Mesenchymal stem cell (in vitro differentiated cells and primary cell): ENCODE results near the gene EVI5L. TPM values are rescaled to one million over a fixed set of nuclear protein-coding genes. Genes with fewer than 3 reads are reported as not detected.

Source experiments
- DNase-seq: peaks from one replicate; pipeline ENCODE4 v3.0.0-alpha.2; 2013
- H2AFZ ChIP-seq: one replicate; pipeline ENCODE4 v1.6.1; 2013; ENCODE audit warnings: low read depth, mild to moderate bottlenecking, control low read depth, inconsistent platforms, low read length, moderate library complexity
- H2AK5ac ChIP-seq: 2 replicates; pipeline ENCODE4 v1.6.1; 2013; ENCODE audit warnings: low read length, moderate library complexity, mild to moderate bottlenecking, inconsistent platforms; ENCODE audit not compliant: severe bottlenecking
- H2BK120ac ChIP-seq: one replicate; pipeline ENCODE4 v1.6.1; 2013; ENCODE audit warnings: low read depth, mild to moderate bottlenecking, inconsistent platforms, low read length, moderate library complexity
- H2BK12ac ChIP-seq, 2 experiments: one replicate each; pipeline ENCODE4 v1.6.1; 2013; ENCODE audit warnings: inconsistent platforms in 2 of 2, low read length in 2 of 2, mild to moderate bottlenecking in 2 of 2, moderate library complexity in 2 of 2, control low read depth in 1 of 2
- H2BK15ac ChIP-seq: one replicate; pipeline ENCODE4 v1.6.1; 2013; ENCODE audit warnings: mild to moderate bottlenecking, low read depth, inconsistent platforms; ENCODE audit not compliant: poor library complexity, severe bottlenecking
- H2BK5ac ChIP-seq: 2 replicates; pipeline ENCODE4 v1.6.1; 2013; ENCODE audit warnings: low read depth, mild to moderate bottlenecking, low read length, control low read depth, inconsistent platforms; ENCODE audit not compliant: poor library complexity, severe bottlenecking
- H3K14ac ChIP-seq, 2 experiments: one replicate each; pipeline ENCODE4 v1.6.1; 2013; ENCODE audit warnings: inconsistent platforms in 2 of 2, low read length in 2 of 2, control low read depth in 1 of 2, mild to moderate bottlenecking in 1 of 2, moderate library complexity in 1 of 2
- H3K18ac ChIP-seq, 2 experiments: one replicate each; pipeline ENCODE4 v1.6.1; 2013; ENCODE audit warnings: inconsistent platforms in 2 of 2, low read length in 2 of 2, control low read depth in 1 of 2, low read depth in 1 of 2, mild to moderate bottlenecking in 1 of 2
- H3K23ac ChIP-seq, 2 experiments: one replicate each; pipeline ENCODE4 v1.6.1; 2013; ENCODE audit warnings: inconsistent platforms in 2 of 2, low read length in 2 of 2, mild to moderate bottlenecking in 2 of 2, moderate library complexity in 2 of 2, control low read depth in 1 of 2
- H3K27ac ChIP-seq: 2 replicates; pipeline ENCODE4 v1.5.1; 2013; ENCODE audit warnings: mild to moderate bottlenecking, moderate library complexity, low read length, control low read depth, inconsistent platforms; ENCODE audit not compliant: poor library complexity, severe bottlenecking
- H3K27me3 ChIP-seq, 2 experiments: 2 replicates each; pipeline versions ENCODE4 v1.6.1 to v1.7.0; 2013; ENCODE audit warnings: low read length in 2 of 2, mild to moderate bottlenecking in 2 of 2, moderate library complexity in 2 of 2, control low read depth in 1 of 2, inconsistent platforms in 1 of 2; ENCODE audit not compliant: control insufficient read depth in 1 of 2, insufficient read depth in 1 of 2
- H3K36me3 ChIP-seq, 2 experiments: 2 replicates each; pipeline versions ENCODE4 v1.6.1 to v1.7.0; 2013; ENCODE audit warnings: low read length in 2 of 2, control low read depth in 1 of 2, inconsistent platforms in 1 of 2, low read depth in 1 of 2, mild to moderate bottlenecking in 1 of 2; ENCODE audit not compliant: insufficient read depth in 2 of 2, control insufficient read depth in 1 of 2
- H3K4ac ChIP-seq, 2 experiments: one replicate each; pipeline ENCODE4 v1.6.1; 2013; ENCODE audit warnings: inconsistent platforms in 2 of 2, low read length in 2 of 2, mild to moderate bottlenecking in 2 of 2, moderate library complexity in 2 of 2, control low read depth in 1 of 2, low read depth in 1 of 2
- H3K4me1 ChIP-seq: 2 replicates; pipeline ENCODE4 v1.6.1; 2013; ENCODE audit warnings: low read depth, low read length, control low read depth; ENCODE audit not compliant: control insufficient read depth, insufficient read depth
- H3K4me2 ChIP-seq: 2 replicates; pipeline ENCODE4 v1.6.1; 2013; ENCODE audit warnings: low read length, mild to moderate bottlenecking, inconsistent platforms; ENCODE audit not compliant: poor library complexity, severe bottlenecking
- H3K4me3 ChIP-seq, 2 experiments: 2 replicates each; pipeline versions ENCODE4 v1.5.1 to v1.7.0; 2013; ENCODE audit warnings: low read length in 2 of 2, mild to moderate bottlenecking in 2 of 2, control low read depth in 1 of 2, low read depth in 1 of 2; ENCODE audit not compliant: insufficient read depth in 1 of 2
- H3K79me1 ChIP-seq: replicated peaks from 2 replicates; pipeline ENCODE4 v1.6.1; 2013; ENCODE audit warnings: mild to moderate bottlenecking, control low read depth, low read length, inconsistent platforms; ENCODE audit not compliant: poor library complexity, severe bottlenecking
- H3K9ac ChIP-seq: 2 replicates; pipeline ENCODE4 v1.7.0; 2013; ENCODE audit warnings: mild to moderate bottlenecking, low read length, moderate library complexity
- H3K9me3 ChIP-seq: 2 replicates; pipeline ENCODE4 v1.7.0; 2013; ENCODE audit warnings: mild to moderate bottlenecking, low read length; ENCODE audit not compliant: control insufficient read depth
- H4K8ac ChIP-seq: one replicate; pipeline ENCODE4 v1.6.1; 2013; ENCODE audit warnings: inconsistent platforms, mild to moderate bottlenecking, low read length, moderate library complexity
- H4K91ac ChIP-seq: one replicate; pipeline ENCODE4 v1.6.1; 2013; ENCODE audit warnings: mild to moderate bottlenecking, low read length, inconsistent platforms
- WGBS: methylation state at CpG from one replicate; pipeline ENCODE4 v1.1.7; 2013; ENCODE audit warnings: mixed read lengths; 5-methylcytosine and 5-hydroxymethylcytosine counted together
- polyA plus RNA-seq, 2 experiments: library from polyadenylated mRNA; stranded (reverse); fragments of 200-250 nt; gene quantifications; one replicate each; pipeline ENCODE4 v1.2.3, GENCODE V29; 2013

Gene EVI5L
- 13.3 TPM for polyA plus RNA-seq (2013, experiment 1 of 2)
- 13.1 TPM for polyA plus RNA-seq (2013, experiment 2 of 2)

DNA sequence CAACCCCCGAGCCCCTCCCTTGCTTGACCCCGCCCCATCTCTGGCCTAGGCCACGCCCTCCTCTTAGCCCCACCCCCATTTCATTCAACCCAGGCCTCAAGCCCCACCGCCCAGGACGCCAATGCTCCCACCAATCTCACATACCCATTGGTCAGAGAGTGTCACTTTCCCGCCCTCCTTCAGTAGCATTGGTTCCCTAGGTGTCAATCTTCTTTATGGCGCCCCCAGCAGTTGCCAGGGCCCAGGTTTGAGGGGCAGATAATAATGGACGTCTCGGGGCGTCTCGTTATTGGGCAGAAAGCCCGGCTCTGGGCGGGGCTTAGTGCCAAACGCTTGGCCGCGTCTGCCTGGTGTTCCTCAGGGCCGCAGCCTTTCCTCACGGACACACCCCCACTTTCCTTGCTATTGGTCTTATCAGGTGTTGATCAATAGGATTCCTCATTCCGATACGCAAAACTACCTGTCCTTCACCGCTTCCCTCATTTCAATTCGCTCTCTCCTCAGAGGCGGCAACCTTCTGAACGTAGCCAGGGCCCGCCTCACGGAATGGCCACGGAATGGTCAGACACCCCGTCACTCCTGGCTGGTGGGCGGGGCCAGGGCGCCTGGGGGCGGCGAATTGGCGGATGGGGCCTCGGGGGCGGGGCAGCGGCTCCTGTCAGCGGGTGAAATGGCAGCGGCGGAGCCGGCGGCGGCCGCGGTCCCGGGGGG lies at the start of gene EVI5L:
Gene EVI5L (plus strand): TSS at position 658 of the 711 bp plus-strand sequence. CDS start 16,325 bp downstream, outside the sequence.
- no peak within 1 kb of the TSS for H2BK15ac ChIP-seq
- H3K79me1 ChIP-seq = peaks cover 19% of the 10 kb centered on the region
- H2BK12ac ChIP-seq = peak within 1 kb of the TSS in 1 of 2 experiments; percentile 57
- H3K9ac ChIP-seq = peak within 1 kb of the TSS; percentile 73
- H3K4me2 ChIP-seq = peak within 1 kb of the TSS; percentile 77
- peak within 1 kb of the TSS; percentile 90 for H2AFZ ChIP-seq
- peak within 1 kb of the TSS; percentile 72 to 85 for H3K4me3 ChIP-seq
- H3K18ac ChIP-seq = peak within 1 kb of the TSS; percentile 41 to 62
- no peak within 1 kb of the TSS for H4K91ac ChIP-seq
- peak; percentile 100 for DNase-seq
- no peak within 1 kb of the TSS for H3K23ac ChIP-seq
- WGBS = 1% methylated on average over 27 of the region's 45 CpGs
- no peak within 1 kb of the TSS for H2AK5ac ChIP-seq
- H2BK5ac ChIP-seq = no peak within 1 kb of the TSS
- H4K8ac ChIP-seq = peak within 1 kb of the TSS; percentile 55
- H3K27me3 ChIP-seq = peaks cover 0 to 17% of the 10 kb centered on the region in 2 experiments
- H3K14ac ChIP-seq = peak within 1 kb of the TSS in 1 of 2 experiments; percentile 62
- no peak within 1 kb of the TSS for H2BK120ac ChIP-seq
- H3K4me1 ChIP-seq = peaks cover 26% of the 10 kb centered on the region
- H3K36me3 ChIP-seq = peaks cover 0 to 5% of the 10 kb centered on the region in 2 experiments
- no peaks in the 10 kb centered on the region for H3K9me3 ChIP-seq
- peak within 1 kb of the TSS in 1 of 2 experiments; percentile 33 for H3K4ac ChIP-seq
- H3K27ac ChIP-seq = no peak within 1 kb of the TSS

DNA sequence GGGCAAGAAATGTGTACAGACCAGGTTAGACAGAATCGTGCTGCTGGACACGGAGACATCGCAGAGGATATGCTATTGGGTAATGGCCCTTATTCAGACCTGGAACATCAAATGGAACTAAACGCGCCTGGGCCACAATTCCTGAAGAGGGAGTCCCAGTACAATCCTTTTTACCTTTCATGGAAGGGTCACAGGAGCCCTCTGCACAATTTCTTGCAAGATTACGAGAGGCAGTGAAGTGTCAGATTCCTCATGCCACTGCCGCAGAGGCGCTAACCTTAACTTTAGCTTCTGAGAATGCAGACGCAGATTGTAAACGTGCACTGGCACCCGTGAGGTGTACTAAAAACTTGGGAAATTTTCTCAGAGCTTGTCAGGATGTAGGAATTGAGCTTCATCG lies 48.9 kb upstream of the EVI5L start:
- 75% methylated on average over 12 of the region's 12 CpGs for WGBS
- H3K36me3 ChIP-seq = no peaks in the 10 kb centered on the region
- H3K23ac ChIP-seq = no peak overlapping the region
- no peak overlapping the region for H3K9ac ChIP-seq
- peaks cover 29 to 68% of the 10 kb centered on the region in 2 experiments for H3K27me3 ChIP-seq
- H2BK15ac ChIP-seq = no peak overlapping the region
- H3K4me1 ChIP-seq = no peaks in the 10 kb centered on the region
- no peak overlapping the region for H3K4me2 ChIP-seq
- H2AK5ac ChIP-seq = no peak overlapping the region
- no peak overlapping the region for H2BK5ac ChIP-seq
- no peak overlapping the region for H2AFZ ChIP-seq
- no peak overlapping the region for H3K4ac ChIP-seq
- no peak overlapping the region for H4K91ac ChIP-seq
- H2BK12ac ChIP-seq = no peak overlapping the region
- H3K9me3 ChIP-seq = no peaks in the 10 kb centered on the region
- H3K27ac ChIP-seq = no peak overlapping the region
- H3K79me1 ChIP-seq = no peaks in the 10 kb centered on the region
- DNase-seq = no peak
- no peak overlapping the region for H3K4me3 ChIP-seq
- no peak overlapping the region for H2BK120ac ChIP-seq
- no peak overlapping the region for H3K18ac ChIP-seq
- no peak overlapping the region for H3K14ac ChIP-seq
- no peak overlapping the region for H4K8ac ChIP-seq

DNA sequence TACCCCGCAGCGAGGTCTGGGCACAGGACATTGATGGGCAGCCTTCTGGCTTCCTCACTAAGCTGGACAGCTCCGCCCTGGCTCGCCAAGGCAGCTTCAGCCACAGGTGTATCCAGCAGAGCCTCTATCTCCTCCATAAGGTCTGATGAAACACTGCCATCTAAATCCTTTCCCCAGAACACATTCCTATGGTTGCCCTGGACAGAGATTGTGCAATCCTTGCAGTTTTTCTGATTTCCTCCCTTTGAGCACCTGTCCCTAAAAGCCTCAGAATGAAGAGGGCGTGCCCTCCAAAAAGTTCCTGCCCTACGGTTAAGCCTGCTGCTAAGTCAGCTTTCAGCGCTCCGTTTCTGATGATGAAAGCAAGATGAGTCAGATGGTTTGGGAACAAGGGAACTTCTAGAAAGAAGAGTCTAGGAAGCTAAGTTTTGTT lies 46.0 kb upstream of the EVI5L start:
- H2BK120ac ChIP-seq = no peak overlapping the region
- no peak overlapping the region for H2BK15ac ChIP-seq
- peaks cover 42 to 76% of the 10 kb centered on the region in 2 experiments for H3K27me3 ChIP-seq
- peak; percentile 68 for DNase-seq
- WGBS = 15% methylated on average over 8 of the region's 8 CpGs
- no peak overlapping the region for H3K4me2 ChIP-seq
- no peak overlapping the region for H3K4me3 ChIP-seq
- H3K18ac ChIP-seq = no peak overlapping the region
- H3K27ac ChIP-seq = no peak overlapping the region
- no peaks in the 10 kb centered on the region for H3K79me1 ChIP-seq
- H3K23ac ChIP-seq = no peak overlapping the region
- H3K4ac ChIP-seq = no peak overlapping the region
- no peak overlapping the region for H4K8ac ChIP-seq
- H3K36me3 ChIP-seq = no peaks in the 10 kb centered on the region
- peaks cover 4% of the 10 kb centered on the region for H3K4me1 ChIP-seq
- no peak overlapping the region for H3K14ac ChIP-seq
- H4K91ac ChIP-seq = no peak overlapping the region
- no peak overlapping the region for H3K9ac ChIP-seq
- H2BK5ac ChIP-seq = no peak overlapping the region
- no peaks in the 10 kb centered on the region for H3K9me3 ChIP-seq
- no peak overlapping the region for H2AK5ac ChIP-seq
- H2BK12ac ChIP-seq = no peak overlapping the region
- H2AFZ ChIP-seq = no peak overlapping the region

DNA sequence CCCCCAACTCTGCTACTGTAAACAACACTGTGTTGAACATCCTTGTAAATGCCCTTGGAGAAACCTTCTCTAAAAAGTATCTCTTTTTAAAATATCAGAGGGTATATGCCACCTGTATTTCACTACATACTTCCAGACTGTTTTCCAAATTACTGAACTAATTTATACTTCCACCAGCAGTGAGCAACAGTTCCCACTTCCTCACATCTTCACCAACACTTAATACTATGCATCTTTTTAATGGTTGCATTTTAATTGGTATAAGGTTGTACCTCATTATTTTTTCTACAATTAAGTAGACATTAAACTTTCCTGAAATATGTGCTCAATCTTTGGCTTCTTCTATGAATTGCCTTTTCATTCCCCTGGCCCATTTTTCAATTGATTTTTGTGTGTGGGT lies 45.2 kb upstream of the EVI5L start:
- Histone ChIP-seq H4K8ac (no peak overlapping the region), H2BK120ac (no peak overlapping the region), H2AK5ac (no peak overlapping the region), H3K23ac (no peak overlapping the region), H2AFZ (no peak overlapping the region), H3K27ac (no peak overlapping the region), H2BK12ac (no peak overlapping the region), H3K14ac (no peak overlapping the region), H2BK5ac (no peak overlapping the region), H3K79me1 (no peaks in the 10 kb centered on the region), H3K18ac (no peak overlapping the region), H3K4me1 (peaks cover 4% of the 10 kb centered on the region), H3K27me3 (peaks cover 50 to 77% of the 10 kb centered on the region in 2 experiments), H3K9ac (no peak overlapping the region), H4K91ac (no peak overlapping the region), H3K4ac (no peak overlapping the region), H3K4me2 (no peak overlapping the region), H2BK15ac (no peak overlapping the region), H3K36me3 (no peaks in the 10 kb centered on the region), H3K4me3 (no peak overlapping the region), H3K9me3 (no peaks in the 10 kb centered on the region)
- DNase-seq = no peak
